Endodermal cell (in vitro differentiated cells): ENCODE results near the gene AUTS2. TPM values are rescaled to one million over a fixed set of nuclear protein-coding genes. Genes with fewer than 3 reads are reported as not detected.

Experiments used
- DNase-seq: peaks from one replicate; pipeline ENCODE4 v3.0.0-alpha.2; 2017
- H3K27ac ChIP-seq: 2 replicates; pipeline ENCODE4 v1.5.1; 2013; ENCODE audit warnings: mild to moderate bottlenecking, low read depth, low read length, moderate library complexity
- H3K27me3 ChIP-seq: 2 replicates; pipeline ENCODE4 v1.6.1; 2013; ENCODE audit warnings: mild to moderate bottlenecking, low read length, moderate library complexity; ENCODE audit not compliant: insufficient read depth, control insufficient read depth, poor library complexity, severe bottlenecking
- H3K36me3 ChIP-seq: 2 replicates; pipeline ENCODE4 v1.7.0; 2013; ENCODE audit warnings: mild to moderate bottlenecking, low read length, moderate library complexity; ENCODE audit not compliant: control insufficient read depth, insufficient read depth
- H3K4me1 ChIP-seq: one replicate; pipeline ENCODE4 v1.7.0; 2013; ENCODE audit warnings: low read length; ENCODE audit not compliant: control insufficient read depth, insufficient read depth
- H3K4me3 ChIP-seq: 2 replicates; pipeline ENCODE4 v1.5.1; 2013; ENCODE audit warnings: mild to moderate bottlenecking, low read length, moderate library complexity
- H3K9ac ChIP-seq: 2 replicates; pipeline ENCODE4 v1.6.1; 2013; ENCODE audit warnings: mild to moderate bottlenecking, low read length, moderate library complexity; ENCODE audit not compliant: poor library complexity, severe bottlenecking; ENCODE audit errors: extremely low read depth
- H3K9me3 ChIP-seq: 2 replicates; pipeline ENCODE4 v1.6.1; 2013; ENCODE audit warnings: mild to moderate bottlenecking, low read length, moderate library complexity; ENCODE audit not compliant: control insufficient read depth
- H3K27ac Mint-ChIP-seq: 2 replicates; pipeline ENCODE4 v1.8.0; 2020; ENCODE audit warnings: mixed read lengths
- H3K27me3 Mint-ChIP-seq: 2 replicates; pipeline ENCODE4 v1.8.0; 2021; ENCODE audit warnings: mild to moderate bottlenecking, mixed read lengths; ENCODE audit not compliant: insufficient read depth
- H3K36me3 Mint-ChIP-seq: 2 replicates; pipeline ENCODE4 v1.8.0; 2020; ENCODE audit warnings: low read depth, mixed read lengths
- H3K4me1 Mint-ChIP-seq: 2 replicates; pipeline ENCODE4 v1.8.0; 2020; ENCODE audit warnings: mixed read lengths
- H3K4me3 Mint-ChIP-seq: 2 replicates; pipeline ENCODE4 v1.8.0; 2020; ENCODE audit warnings: mild to moderate bottlenecking, moderate library complexity, mixed read lengths
- H3K9me3 Mint-ChIP-seq: 2 replicates; pipeline ENCODE4 v1.8.0; 2020; ENCODE audit warnings: mild to moderate bottlenecking, mixed read lengths
- WGBS, 2 experiments: methylation state at CpG; one replicate each; pipeline versions ENCODE4 v1.1.5 to v1.1.7; 2013; ENCODE audit warnings: missing lambda C conversion rate in 2 of 2, mixed read lengths in 1 of 2; ENCODE audit not compliant: insufficient coverage in 1 of 2, insufficient read length in 1 of 2; 5-methylcytosine and 5-hydroxymethylcytosine counted together
- total RNA-seq, 2 donors: library from RNA; stranded (reverse); fragmentation: NEBNext Ultra II Directional in 1 of 2; extraction: Animal tissue kit (Norgen Biotek cat#: 25700) in 1 of 2; gene quantifications; 2 replicates in 1 of 2; 3 replicates in 1 of 2; pipeline ENCODE4 v1.2.1, GENCODE V29; 2021
- TF ChIP-seq, protein P1 (sequence below): fragments of 200-600 bp; sonication (generic); conservative IDR thresholded peaks from 2 replicates; pipeline ENCODE4 v1.5.0; 2021; ENCODE audit warnings: antibody characterized with exemption, mild to moderate bottlenecking

Gene AUTS2
- total RNA-seq, 2 donors from 2014 or later = 76.8 to 106 TPM

GRCh38 chr7:70346844-70347462 is 748.7 kb downstream of the AUTS2 start:
- DNase-seq = no peak
- peaks cover 5% of the 10 kb centered on the region for H3K36me3 ChIP-seq
- Mint-ChIP-seq H3K4me3 (no peak overlapping the region), H3K27me3 (no peaks in the 10 kb centered on the region), H3K27ac (no peak overlapping the region), H3K4me1 (peaks cover 12% of the 10 kb centered on the region), H3K36me3 (peaks cover 6% of the 10 kb centered on the region), H3K9me3 (no peaks in the 10 kb centered on the region)
- H3K27ac ChIP-seq = no peak overlapping the region
- no peaks in the 10 kb centered on the region for H3K27me3 ChIP-seq
- WGBS, 2 experiments = 95 to 97% methylated on average over 4 to 5 of the region's 5 CpGs
- TF ChIP-seq, protein P1, sequence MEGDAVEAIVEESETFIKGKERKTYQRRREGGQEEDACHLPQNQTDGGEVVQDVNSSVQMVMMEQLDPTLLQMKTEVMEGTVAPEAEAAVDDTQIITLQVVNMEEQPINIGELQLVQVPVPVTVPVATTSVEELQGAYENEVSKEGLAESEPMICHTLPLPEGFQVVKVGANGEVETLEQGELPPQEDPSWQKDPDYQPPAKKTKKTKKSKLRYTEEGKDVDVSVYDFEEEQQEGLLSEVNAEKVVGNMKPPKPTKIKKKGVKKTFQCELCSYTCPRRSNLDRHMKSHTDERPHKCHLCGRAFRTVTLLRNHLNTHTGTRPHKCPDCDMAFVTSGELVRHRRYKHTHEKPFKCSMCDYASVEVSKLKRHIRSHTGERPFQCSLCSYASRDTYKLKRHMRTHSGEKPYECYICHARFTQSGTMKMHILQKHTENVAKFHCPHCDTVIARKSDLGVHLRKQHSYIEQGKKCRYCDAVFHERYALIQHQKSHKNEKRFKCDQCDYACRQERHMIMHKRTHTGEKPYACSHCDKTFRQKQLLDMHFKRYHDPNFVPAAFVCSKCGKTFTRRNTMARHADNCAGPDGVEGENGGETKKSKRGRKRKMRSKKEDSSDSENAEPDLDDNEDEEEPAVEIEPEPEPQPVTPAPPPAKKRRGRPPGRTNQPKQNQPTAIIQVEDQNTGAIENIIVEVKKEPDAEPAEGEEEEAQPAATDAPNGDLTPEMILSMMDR = no peak
- peaks cover 9% of the 10 kb centered on the region for H3K4me1 ChIP-seq
- H3K4me3 ChIP-seq = no peak overlapping the region
- H3K9ac ChIP-seq = no peak overlapping the region
- peaks cover 6% of the 10 kb centered on the region for H3K9me3 ChIP-seq

- WGBS, 2 experiments = 96 to 100% methylated on average over 1 to 3 of the region's 3 CpGs
- Histone ChIP-seq H3K4me1 (peaks cover 9% of the 10 kb centered on the region), H3K9ac (no peak overlapping the region), H3K4me3 (no peak overlapping the region), H3K9me3 (peaks cover 6% of the 10 kb centered on the region), H3K27ac (no peak overlapping the region), H3K27me3 (no peaks in the 10 kb centered on the region), H3K36me3 (peaks cover 5% of the 10 kb centered on the region)
- Mint-ChIP-seq H3K4me3 (no peak overlapping the region), H3K27me3 (no peaks in the 10 kb centered on the region), H3K27ac (no peak overlapping the region), H3K36me3 (peaks cover 10% of the 10 kb centered on the region), H3K4me1 (peaks cover 17% of the 10 kb centered on the region), H3K9me3 (no peaks in the 10 kb centered on the region)
- DNase-seq = no peak
- TF ChIP-seq, protein P1 = no peak
Measured at GRCh38 chr7:70347463-70348254, 749.4 kb downstream of the AUTS2 start.

GRCh38 chr7:70349031-70349430 is 750.8 kb downstream of the AUTS2 start:
- no peak overlapping the region for H3K27ac ChIP-seq
- peaks cover 5% of the 10 kb centered on the region for H3K36me3 ChIP-seq
- peaks cover 6% of the 10 kb centered on the region for H3K9me3 ChIP-seq
- H3K9ac ChIP-seq = no peak overlapping the region
- H3K36me3 Mint-ChIP-seq = peaks cover 10% of the 10 kb centered on the region
- no peak for DNase-seq
- peaks cover 3% of the 10 kb centered on the region for H3K4me1 ChIP-seq
- H3K27ac Mint-ChIP-seq = no peak overlapping the region
- H3K27me3 Mint-ChIP-seq = no peaks in the 10 kb centered on the region
- TF ChIP-seq, protein P1 = no peak
- H3K4me3 ChIP-seq = no peak overlapping the region
- 100% methylated on average over 2 of the region's 2 CpGs; no CpG with 5 or more reads in 1 of the 2 experiments for WGBS, 2 experiments
- no peaks in the 10 kb centered on the region for H3K27me3 ChIP-seq
- H3K4me3 Mint-ChIP-seq = no peak overlapping the region
- H3K9me3 Mint-ChIP-seq = no peaks in the 10 kb centered on the region
- H3K4me1 Mint-ChIP-seq = peaks cover 19% of the 10 kb centered on the region
